Measurements from ENCODE around the gene LRRK2.

- TF ChIP-seq BCL3 (IDR thresholded peaks at IDR 0.05) = no peak
- TF ChIP-seq EP300 (IDR thresholded peaks at IDR 0.05) = no peak
- TF ChIP-seq, protein P1, sequence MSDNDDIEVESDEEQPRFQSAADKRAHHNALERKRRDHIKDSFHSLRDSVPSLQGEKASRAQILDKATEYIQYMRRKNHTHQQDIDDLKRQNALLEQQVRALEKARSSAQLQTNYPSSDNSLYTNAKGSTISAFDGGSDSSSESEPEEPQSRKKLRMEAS (IDR thresholded peaks at IDR 0.05) = no peak
- TF ChIP-seq CHD4 (IDR thresholded peaks at IDR 0.05; ENCODE audit: borderline replicate concordance) = no peak
- TF ChIP-seq, protein P2, sequence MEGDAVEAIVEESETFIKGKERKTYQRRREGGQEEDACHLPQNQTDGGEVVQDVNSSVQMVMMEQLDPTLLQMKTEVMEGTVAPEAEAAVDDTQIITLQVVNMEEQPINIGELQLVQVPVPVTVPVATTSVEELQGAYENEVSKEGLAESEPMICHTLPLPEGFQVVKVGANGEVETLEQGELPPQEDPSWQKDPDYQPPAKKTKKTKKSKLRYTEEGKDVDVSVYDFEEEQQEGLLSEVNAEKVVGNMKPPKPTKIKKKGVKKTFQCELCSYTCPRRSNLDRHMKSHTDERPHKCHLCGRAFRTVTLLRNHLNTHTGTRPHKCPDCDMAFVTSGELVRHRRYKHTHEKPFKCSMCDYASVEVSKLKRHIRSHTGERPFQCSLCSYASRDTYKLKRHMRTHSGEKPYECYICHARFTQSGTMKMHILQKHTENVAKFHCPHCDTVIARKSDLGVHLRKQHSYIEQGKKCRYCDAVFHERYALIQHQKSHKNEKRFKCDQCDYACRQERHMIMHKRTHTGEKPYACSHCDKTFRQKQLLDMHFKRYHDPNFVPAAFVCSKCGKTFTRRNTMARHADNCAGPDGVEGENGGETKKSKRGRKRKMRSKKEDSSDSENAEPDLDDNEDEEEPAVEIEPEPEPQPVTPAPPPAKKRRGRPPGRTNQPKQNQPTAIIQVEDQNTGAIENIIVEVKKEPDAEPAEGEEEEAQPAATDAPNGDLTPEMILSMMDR (IDR thresholded peaks at IDR 0.05) = no peak
- no peak for TF ChIP-seq HMGXB4 (CRISPR knock-in tag; IDR thresholded peaks at IDR 0.05; ENCODE audit: borderline replicate concordance)
- TF ChIP-seq RFX5 (IDR thresholded peaks at IDR 0.05) = no peak
- TF ChIP-seq, protein P3, sequence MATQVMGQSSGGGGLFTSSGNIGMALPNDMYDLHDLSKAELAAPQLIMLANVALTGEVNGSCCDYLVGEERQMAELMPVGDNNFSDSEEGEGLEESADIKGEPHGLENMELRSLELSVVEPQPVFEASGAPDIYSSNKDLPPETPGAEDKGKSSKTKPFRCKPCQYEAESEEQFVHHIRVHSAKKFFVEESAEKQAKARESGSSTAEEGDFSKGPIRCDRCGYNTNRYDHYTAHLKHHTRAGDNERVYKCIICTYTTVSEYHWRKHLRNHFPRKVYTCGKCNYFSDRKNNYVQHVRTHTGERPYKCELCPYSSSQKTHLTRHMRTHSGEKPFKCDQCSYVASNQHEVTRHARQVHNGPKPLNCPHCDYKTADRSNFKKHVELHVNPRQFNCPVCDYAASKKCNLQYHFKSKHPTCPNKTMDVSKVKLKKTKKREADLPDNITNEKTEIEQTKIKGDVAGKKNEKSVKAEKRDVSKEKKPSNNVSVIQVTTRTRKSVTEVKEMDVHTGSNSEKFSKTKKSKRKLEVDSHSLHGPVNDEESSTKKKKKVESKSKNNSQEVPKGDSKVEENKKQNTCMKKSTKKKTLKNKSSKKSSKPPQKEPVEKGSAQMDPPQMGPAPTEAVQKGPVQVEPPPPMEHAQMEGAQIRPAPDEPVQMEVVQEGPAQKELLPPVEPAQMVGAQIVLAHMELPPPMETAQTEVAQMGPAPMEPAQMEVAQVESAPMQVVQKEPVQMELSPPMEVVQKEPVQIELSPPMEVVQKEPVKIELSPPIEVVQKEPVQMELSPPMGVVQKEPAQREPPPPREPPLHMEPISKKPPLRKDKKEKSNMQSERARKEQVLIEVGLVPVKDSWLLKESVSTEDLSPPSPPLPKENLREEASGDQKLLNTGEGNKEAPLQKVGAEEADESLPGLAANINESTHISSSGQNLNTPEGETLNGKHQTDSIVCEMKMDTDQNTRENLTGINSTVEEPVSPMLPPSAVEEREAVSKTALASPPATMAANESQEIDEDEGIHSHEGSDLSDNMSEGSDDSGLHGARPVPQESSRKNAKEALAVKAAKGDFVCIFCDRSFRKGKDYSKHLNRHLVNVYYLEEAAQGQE (IDR thresholded peaks at IDR 0.05) = no peak
- TF ChIP-seq MAFK (IDR thresholded peaks at IDR 0.05; ENCODE audit: partially characterized antibody) = no peak
- TF ChIP-seq POLR2AphosphoS2 (conservative IDR thresholded peaks at IDR 0.05; ENCODE audit: low read length) = no peak
Measured at GRCh38 chr12:40338621-40339020, 113.8 kb downstream of the LRRK2 start.

All from A549 (cell line).